HG03025 (cell line): ENCODE data around the gene MOSPD3.

ENCODE experiments used
- ATAC-seq: cut with Tn5 transposase; IDR thresholded peaks from one replicate; pipeline ENCODE4 v1.9.1; 2021; ENCODE audit warnings: mild to moderate bottlenecking, moderate library complexity; ENCODE audit not compliant: unreplicated experiment, low FRiP score

MOSPD3 gene

DNA sequence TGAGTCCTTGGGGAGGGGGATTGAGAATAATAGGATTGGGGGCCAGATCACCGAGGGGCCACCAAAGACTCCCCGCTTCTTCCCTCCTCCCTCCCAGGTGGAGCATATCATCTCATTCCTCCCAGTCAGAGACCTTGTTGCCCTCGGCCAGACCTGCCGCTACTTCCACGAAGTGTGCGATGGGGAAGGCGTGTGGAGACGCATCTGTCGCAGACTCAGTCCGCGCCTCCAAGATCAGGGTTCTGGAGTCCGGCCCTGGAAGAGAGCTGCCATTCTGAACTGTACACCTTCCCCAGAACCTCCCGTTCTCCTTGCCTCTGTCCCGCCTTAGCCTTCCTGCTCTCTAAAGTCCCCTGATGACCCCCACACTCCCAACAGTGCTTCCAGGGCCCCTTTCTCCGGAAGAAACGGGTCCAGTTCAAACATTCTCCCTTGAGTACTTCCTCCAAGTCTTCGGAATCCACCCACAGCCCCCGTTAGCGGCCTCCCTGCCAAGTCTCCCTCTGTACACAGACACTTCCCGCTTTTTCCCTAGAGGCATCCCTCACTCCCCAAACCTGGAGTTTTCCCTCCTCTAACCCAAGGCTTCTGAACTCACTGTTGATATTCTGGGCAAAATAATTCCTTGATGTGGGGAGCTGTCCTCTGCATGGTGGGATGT is 22.1 kb upstream of the MOSPD3 start:
- ATAC-seq = no peak

DNA sequence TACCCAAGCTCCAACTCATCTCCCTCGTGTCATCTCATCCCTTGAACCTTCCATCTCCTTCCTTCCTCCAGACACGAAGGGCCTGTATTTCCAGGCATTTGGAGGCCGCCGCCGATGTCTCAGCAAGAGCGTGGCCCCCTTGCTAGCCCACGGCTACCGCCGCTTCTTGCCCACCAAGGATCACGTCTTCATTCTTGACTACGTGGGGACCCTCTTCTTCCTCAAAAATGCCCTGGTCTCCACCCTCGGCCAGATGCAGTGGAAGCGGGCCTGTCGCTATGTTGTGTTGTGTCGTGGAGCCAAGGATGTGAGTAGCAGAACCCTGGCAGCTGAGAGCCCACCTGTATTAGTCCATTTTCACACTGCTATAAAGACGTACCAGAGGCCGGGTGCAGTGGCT is 20.7 kb upstream of the MOSPD3 start:
- no peak for ATAC-seq

DNA sequence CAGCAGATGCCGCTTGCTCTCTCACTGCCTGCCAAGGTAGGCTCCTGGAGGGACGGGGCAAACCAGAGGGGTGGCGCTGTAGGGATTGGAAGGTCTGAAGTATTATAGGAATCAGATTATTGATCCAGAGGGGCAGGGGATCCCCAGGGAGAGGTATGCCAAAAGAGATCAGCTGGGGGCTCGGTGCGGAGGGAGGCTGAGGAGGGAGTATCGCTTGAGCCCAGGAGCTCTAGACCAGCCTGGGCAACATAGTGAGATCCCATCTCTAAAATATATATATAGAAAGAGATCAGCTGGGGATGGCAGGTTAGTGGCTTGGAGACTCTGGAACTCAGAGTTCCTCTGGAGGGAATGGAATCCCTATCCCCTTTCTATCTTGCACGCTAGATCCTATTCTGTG is 17.2 kb upstream of the MOSPD3 start:
- no peak for ATAC-seq

DNA sequence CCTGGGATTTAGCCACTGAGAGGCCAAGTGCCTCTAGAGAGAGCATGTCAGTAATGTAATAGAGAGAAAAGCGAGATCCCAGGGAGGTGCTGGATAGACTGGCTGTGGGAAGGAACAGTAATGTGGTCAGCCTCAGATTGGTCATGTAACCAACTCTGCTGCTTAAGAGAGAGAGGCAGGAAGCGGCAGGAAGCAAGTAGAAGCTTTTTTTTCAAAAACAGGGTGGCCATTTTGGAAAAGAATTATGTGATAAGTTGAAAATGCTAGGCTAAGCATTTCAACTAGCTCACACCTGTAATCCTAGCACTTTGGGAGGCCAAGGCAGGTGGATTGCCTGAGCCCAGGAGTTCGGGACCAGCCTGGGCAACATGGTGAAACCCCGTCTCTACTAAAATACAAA is 13.9 kb upstream of the MOSPD3 start:
- no peak for ATAC-seq

DNA sequence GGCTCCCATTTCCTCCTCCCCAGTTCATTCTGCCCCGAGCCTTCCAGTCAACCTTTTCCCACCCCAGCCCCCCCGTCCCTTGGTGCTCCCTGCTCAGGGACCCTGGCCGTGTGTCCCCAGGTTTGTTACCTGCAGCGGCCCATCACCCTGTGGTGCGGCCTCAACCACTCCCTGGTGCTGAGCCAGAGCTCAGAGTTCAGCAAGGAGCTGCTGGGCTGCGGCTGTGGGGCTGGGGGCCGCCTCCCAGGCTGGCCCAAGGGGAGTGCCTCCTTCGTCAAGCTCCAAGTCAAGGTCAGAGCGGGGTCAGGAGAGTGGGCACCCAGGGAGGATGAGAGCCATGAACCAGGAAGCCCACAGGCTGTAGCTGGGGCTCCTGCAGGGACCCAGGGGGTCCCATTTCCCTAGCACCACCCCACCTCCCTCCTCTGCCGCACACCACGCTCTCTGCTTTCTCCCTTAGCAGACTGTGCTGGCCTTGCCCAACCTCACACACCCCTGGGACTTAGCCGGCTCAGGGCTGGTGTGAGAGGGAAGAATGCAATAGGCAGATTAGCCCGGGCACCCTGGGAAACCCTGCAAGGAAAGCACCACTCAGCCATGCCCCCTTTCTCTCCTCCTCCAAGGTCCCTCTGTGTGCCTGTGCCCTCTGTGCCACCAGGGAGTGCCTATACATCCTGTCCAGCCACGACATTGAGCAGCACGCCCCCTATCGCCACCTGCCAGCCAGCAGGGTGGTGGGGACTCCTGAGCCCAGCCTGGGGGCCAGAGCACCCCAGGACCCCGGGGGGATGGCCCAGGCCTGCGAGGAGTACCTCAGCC is 12.2 kb upstream of the MOSPD3 start:
- ATAC-seq = no peak

DNA sequence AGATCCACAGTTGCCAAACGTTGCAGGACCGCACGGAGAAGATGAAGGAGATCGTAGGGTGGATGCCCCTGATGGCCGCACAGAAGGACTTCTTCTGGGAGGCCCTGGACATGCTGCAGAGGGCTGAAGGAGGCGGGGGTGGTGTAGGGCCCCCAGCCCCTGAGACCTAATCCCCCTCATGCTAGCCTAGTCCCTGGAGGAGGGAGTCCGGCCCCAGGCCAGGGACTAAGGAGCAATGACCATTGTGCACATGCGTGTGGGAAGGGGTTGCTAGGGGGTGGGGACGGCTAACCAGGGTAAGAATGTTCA is 11.7 kb upstream of the MOSPD3 start:
- no peak for ATAC-seq

DNA sequence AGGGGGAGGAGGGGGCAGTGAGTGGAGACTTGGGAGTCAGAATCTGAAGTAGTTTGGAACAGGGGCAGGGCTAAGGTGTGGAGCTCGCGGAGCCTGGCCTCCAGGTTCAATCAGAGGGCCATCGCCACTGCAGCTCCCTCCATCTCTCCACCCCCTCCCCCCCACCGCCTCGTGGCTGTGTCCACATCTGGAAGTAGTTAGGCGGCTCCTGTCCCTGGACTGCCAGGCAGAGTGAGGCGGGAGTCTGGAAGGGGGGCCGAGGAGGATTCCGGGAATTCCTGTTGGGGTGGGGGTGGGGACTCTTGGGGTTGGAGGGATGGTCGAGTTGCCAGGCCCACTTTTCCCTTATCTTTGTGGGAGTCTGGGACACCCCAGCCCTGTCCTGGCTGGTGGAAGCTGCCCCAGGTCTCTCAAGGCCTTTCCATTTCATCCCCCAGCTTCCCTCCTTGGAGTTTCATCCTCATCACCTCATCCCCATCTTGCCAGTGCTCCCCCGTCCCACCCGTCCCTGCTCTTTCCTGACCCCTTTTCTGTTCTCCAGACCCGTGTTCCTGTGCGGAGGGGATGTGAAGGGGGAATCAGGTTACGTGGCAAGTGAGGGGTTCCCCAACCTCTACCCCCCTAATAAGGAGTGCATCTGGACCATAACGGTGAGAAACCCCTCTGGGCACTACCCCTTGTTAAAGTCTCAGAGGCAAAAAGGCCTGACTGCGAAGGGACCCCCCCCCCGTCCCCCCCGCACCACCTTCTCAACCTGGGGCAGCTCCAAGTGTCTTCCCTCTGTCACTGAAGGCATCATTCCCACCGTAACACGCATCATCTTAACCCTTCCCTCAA is 9.2 kb upstream of the MOSPD3 start:
- no peak for ATAC-seq

DNA sequence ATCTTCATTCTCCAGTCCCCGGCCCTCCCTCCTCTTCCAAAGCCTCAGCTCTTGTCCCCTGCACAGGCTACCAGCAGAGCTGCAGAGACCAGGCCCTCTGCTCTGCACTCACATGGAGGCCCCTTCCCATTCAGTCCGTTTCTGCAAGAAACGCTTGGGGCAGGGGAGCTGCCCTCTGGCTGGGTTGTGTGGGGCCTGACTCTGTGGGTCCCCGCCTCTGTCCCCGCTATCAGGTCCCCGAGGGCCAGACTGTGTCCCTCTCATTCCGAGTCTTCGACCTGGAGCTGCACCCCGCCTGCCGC is 8.7 kb upstream of the MOSPD3 start:
- no peak for ATAC-seq

DNA sequence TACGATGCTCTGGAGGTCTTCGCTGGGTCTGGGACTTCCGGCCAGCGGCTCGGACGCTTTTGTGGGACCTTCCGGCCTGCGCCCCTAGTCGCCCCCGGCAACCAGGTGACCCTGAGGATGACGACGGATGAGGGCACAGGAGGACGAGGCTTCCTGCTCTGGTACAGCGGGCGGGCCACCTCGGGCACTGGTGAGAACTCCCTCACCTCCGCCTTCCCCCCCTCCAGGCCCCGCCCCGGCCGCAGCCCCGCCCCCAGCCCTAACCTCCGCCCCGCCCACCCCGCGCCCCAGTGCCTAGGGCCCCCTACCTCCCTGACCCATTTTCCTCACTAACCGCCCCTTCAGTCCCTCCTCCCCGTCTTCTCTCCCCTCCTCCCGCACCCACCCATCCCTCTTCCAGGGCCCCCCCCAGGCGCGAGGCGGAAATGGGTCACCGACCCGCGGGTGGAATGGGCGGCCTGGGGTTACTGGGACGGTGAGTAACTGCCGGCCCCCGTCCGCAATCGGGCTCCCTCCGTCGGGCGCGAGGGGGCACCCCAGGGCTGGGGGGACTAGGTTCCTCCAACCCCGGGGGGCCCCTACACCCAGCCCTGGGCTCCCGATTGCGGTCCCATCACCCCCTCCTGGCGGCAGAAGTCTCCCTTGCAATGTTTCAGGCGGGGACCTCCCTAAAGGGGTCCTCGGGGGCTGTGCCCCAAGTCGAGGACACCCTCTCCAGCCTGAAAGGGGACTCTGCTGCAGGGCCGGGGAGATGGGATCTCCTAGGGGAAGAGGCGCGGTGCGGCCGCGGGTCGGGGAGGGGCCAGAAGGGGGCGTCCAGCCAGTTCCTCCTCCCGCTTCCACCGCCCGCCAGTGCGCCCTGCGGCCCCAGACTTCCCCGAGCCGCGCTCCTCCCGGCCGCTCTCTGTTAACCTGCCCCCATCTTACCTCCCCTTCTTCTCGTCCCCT is 8.0 kb upstream of the MOSPD3 start:
- peak; percentile 39 for ATAC-seq

DNA sequence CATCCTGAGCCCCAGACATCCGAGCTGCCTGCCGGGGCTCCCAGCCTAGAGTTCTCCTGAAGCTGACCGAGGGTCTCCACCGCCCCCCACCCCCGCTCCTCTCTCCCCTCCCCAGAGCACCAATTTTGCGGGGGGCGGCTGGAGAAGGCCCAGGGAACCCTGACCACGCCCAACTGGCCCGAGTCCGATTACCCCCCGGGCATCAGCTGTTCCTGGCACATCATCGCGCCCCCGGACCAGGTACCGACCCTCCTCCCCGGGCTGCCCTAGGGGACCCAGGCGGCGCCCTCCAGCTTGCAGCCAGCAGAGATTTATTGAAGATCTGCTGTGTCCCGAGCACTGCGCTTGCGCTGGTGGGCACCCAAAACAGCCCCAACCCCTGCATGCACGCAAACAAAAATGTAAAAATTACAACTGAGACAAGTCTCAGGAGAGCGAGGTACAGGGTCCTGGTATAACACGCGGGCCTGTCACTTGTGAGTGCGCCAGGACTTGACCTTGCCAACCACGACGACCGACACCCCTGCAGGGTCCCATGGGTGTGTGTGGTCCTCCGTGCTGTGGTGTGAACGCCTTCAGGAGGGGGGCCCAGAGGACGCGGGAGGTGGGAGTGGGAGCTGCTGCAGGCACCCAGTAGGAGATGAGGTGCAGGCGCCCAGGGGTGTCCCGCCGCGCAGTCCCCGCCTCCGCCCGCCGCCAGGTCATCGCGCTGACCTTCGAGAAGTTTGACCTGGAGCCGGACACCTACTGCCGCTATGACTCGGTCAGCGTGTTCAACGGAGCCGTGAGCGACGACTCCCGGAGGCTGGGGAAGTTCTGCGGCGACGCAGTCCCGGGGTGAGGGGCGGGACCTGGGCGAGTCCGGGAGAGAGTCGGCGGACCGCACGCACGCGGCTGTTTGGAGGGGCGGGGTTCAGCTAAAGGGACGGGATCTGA is 7.1 kb upstream of the MOSPD3 start:
- no peak for ATAC-seq

DNA sequence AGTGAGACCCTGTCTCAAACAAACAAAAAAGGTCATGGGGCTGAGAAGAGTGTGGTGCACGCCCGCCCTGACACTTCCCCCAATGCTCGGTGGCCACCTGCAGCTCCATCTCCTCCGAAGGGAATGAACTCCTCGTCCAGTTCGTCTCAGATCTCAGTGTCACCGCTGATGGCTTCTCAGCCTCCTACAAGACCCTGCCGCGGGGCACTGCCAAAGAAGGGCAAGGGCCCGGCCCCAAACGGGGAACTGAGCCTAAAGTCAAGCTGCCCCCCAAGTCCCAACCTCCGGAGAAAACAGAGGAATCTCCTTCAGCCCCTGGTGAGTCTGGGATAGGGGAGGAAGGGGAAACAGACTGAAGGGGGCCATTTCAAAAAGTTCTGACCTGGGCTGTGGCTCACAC is 6.0 kb upstream of the MOSPD3 start:
- ATAC-seq = no peak

DNA sequence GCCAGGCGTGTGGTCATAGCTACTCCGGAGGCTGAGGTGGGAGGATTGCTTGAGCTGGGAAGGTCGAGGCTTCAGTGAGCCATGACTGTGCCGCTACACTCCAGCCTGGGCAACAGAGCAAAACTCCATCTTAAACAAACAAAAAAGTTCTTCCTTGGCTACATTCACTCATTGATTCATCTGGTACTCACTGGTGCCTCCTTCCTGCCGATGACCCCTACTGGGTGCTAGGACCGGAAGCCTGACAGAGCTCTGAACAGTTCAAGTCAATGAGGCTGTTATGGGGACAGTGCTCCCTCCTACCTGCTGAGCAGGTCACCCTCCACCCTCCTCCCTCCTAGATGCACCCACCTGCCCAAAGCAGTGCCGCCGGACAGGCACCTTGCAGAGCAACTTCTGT is 5.2 kb upstream of the MOSPD3 start:
- no peak for ATAC-seq

DNA sequence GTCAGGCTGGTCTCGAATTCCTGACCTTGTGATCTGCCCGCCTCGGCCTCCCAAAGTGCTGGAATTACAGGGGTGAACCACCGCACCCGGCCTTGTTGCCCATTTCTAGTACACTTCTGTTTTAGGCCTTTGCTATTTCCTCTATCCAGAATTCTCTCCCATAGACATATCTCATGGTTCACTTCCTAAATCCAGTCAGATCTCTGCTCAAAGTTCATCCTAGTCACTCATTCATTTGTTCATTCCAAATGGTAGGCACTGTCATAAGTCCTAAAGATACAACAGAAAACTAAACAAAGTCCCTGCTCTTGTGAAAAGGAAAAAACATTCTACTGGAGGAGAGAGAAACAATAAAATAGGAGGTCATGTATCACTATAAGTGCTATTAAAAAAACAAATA is 2.4 kb upstream of the MOSPD3 start:
- no peak for ATAC-seq

DNA sequence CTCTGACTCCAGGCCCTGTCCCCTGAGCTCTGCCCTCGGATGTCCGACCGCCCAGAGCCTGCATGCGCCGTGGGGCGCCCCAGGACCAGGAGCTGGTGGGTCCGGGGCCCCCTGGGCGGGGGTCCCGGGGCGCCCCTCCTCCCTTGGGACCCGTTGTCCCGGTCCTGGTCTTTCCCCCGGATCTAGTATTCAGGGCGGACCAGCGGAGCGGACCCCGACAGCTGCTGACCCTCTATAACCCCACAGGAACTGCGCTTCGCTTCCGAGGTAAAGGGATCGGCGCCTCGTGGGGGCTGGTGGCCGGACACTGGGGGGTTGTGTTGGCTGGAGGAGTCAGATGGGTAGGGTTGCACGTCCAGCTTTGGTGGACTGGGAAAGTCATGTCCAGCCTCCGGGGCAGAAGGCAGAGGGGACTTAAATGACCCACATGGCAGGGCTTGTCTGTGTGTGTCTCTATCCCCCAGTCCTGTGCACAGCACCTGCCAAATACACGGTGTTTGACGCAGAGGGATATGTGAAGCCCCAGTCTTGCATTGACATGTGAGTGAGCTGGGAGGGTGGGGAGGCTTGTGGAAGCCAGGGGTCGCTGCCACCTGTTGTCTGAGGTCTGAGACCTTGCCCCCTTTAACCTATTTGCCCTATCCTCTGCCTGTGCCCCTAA is 520 bp downstream of the MOSPD3 start:
- ATAC-seq = no peak

DNA sequence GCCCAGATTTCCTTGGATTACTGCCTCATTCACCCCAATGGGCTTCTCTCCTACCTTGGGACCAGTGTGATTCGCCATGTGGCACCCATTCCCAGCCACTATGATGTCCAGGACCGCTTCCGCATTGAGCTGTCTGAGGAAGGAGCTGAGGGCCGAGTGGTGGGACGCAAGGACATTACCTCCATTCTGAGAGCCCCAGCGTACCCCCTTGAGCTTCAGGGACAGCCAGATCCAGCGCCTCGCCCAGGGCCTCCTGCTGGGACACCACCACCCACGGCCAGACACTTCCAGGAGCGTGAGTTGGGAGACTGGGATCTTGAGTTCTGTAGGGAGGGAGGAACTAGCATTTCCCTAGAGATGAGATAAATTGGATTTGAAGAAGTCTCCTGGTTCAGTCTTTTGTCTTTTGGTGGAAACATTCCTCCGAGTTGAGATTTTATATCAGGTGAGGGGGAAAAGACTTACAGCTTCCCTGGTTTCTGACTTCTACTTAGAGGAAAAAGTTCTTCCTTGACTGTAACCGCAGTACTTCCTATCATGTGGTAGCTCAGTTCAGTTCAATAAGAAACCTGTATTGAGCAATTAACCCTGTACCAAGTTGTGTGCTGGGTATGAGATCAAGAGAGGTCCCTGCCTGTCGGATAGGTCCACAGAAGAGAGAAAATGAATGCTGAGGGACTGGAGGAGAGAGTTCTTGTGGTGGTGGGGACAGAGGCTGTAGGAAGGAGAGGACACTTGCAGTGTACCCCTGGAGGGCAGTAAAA is 1.3 kb downstream of the MOSPD3 start:
- ATAC-seq = no peak

DNA sequence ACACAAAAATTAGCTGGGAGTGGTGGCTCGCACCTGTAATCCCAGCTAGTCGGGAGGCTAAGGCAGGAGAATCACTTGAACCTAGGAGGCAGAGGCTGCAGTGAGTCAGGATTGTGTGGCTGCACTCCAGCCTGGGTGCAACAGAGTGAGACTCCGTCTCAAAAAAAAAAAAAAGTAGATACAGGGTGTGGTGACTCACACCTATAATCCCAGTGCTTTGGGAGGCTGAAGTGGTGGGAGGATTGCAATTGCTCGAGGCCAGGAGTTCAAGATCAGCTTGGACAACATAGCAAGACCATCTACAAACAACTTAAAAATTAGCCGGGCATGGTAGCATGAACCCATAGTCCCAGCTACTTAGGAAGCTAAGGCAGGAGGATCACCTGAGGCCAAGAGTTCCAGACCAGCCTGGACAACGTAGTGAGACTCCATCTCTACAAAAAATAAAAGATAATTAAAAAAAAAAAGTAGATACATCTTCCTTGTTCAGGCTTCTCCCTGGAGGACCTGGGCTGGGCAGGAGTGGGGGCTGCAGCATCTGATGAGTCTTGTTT is 2.0 kb downstream of the MOSPD3 start:
- no peak for ATAC-seq

DNA sequence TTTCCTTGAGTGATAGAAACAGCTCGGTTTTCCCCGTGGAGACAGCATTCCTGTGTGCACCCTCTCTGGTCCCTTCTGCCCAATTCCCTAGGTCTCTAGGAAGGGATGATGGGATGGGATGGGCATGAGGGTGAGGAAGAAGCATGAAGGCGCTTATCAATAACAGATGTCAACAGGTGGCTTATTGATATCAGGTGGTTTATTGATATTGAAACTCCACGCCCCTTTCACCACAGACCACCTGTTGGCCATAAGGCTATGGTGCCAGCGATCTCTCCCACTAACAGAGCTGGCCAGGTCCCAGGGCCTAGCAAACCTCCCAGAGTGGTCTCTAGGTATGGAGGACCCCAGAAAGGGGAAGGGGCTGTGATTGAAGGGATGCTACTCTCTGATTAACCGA is 7.9 kb downstream of the MOSPD3 start:
- ATAC-seq = no peak

DNA sequence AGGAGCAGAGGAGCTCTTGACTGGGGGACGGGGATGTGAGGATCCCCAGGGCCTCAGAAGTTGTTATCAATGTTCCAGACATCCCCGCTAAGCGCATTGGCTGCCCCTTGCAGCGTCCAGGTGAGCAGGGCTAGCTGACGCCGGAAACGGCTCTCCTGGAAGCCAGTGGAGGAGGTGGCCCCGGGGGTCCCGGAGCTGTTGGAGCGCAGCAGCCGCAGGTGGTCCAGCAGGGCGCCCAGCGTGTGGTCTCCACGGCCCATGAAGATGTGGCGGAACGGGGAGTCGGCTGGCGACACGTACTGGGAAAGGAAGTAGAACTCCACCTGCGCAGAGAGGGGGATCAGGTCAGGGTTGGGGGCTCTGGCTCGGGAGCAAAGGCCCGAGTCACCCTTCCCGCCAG is 8.5 kb downstream of the MOSPD3 start:
- no peak for ATAC-seq
